AG08395 (cell line): ENCODE results near the gene ACVR1C.

Source experiments
- DNase-seq: peaks from one replicate; pipeline ENCODE4 v3.0.0; 2012; ENCODE audit warnings: mixed read lengths, low spot score

Gene ACVR1C

DNA sequence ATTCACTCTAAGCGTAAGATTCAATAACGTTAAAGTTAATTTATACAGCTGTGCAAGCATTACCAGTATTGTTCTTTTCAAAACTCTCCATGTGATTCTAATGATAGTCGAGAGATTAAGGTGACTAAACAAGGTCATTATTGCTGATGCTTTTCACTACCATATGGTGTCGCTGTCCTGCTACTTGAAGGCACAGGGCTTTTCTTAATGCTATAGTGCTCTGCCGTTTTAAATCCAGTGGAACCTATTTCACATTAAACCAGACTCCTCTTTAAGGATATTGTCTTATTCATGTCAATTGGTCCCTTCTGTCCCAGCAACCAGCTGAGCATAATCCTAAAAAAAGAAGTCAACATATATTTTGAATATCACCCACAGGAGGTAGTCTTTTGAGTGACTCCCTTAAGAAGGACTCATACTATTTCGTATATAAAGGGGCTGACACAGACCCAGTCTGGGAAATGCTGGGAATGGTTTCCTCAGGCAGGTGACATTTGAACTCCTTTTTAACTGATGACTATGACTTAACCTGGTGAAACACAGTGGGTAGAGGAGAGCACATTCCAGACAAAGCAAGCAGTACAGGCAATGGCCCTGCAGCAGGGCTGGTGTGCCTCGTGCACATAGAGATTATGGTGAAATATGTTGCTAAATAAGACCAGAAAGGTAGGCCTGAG lies 130.9 kb downstream of the ACVR1C start:
- peak; percentile 47 for DNase-seq

- DNase-seq: peak; percentile 78
These were observed 136.4 kb downstream of the ACVR1C start for GRCh38 chr2:157492189-157492773.

DNA sequence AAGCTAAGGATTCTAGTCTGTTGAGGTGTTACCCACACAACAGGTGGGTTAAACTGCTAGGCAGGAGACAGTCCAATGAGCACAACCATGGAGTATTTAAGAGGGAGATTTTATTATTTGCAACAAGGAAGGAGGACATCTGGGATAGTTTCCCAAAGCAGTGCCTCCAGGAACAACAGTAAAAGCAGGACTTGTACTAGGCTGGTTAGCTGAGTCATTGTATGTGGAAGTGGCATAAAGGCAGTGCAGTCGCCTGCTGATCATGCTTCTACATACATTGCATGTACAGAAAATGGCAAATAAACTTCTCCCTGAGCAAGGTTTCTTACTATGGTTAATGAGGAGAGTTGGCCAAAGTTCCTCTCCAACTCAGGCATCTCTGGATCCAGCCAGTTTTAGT lies 138.7 kb downstream of the ACVR1C start:
- no peak for DNase-seq

- DNase-seq: no peak
These were observed 139.8 kb downstream of the ACVR1C start for GRCh38 chr2:157488877-157489276.

DNA sequence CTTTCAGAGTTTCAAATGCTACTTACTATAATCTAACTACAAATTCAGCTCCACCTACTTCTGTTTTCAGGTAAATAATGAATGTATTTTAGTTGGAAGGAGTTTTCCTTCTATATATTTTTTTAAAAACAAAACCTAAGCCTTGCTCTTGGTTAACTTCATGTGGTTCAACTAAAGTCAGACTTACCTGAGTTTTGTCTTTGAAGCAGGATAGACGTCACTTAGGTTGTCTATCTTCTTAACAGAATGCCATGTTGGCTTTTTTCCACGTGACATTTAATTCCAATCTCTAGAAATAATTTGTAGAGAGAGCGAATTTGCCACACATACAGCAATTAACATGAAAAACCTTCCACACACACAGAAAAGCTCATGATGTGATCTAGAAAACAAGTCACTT lies 140.9 kb downstream of the ACVR1C start:
- no peak for DNase-seq

DNA sequence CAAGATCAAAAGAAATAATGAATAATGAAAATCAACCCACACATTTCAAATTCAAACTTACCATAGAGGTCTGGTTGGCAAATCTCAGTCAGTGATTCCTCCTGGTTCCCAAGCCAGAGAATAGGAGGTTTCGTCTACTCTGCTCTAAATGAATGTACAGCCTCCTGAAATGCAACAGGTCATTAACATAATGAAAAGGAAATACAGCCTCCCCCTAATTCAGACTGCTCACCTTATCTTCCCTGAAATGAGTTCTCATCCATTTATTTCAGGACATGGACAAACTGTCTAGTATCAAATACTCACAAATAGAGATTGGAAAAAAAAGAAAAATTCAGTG lies 141.4 kb downstream of the ACVR1C start:
- no peak for DNase-seq

- DNase-seq: no peak
These were observed 141.9 kb downstream of the ACVR1C start for GRCh38 chr2:157486596-157487270.

DNA sequence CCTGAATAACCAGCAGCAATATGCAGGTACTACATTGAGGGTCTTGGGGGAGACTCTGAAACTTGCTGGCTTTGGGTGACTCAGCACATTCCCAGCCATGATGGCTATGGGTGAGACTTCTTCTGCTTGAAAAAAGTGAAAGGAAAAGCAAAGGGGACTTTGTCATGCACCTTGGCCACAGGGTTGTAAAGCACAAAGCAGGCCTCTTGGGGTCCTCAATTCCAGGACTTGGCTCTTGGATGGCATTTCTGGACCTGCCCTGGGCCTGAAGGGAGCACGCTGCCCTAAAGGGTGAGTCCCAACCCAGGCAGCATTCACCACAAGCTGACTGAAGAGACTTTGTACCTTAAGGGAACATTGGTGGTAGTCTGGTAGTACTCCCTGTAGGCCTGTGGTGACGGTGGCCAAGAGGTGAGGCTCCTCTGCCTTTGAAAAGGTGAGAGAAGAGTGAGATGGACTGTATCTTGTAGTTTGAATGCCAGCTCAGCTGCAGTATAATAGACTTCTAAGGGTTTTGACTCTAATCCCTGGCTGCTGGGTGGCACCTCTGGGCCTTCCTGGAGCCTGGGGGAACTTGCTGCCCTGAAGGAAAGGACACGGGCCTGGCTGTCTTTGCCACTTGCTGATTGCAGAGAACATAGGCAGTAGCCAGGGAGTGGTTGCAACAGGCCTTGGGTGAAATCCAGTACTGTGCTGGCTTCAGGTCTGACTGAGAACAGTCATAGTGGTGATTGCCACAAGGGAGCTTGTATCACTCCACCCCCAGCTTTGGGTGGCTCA lies 148.3 kb downstream of the ACVR1C start:
- peak; percentile 50 for DNase-seq

DNA sequence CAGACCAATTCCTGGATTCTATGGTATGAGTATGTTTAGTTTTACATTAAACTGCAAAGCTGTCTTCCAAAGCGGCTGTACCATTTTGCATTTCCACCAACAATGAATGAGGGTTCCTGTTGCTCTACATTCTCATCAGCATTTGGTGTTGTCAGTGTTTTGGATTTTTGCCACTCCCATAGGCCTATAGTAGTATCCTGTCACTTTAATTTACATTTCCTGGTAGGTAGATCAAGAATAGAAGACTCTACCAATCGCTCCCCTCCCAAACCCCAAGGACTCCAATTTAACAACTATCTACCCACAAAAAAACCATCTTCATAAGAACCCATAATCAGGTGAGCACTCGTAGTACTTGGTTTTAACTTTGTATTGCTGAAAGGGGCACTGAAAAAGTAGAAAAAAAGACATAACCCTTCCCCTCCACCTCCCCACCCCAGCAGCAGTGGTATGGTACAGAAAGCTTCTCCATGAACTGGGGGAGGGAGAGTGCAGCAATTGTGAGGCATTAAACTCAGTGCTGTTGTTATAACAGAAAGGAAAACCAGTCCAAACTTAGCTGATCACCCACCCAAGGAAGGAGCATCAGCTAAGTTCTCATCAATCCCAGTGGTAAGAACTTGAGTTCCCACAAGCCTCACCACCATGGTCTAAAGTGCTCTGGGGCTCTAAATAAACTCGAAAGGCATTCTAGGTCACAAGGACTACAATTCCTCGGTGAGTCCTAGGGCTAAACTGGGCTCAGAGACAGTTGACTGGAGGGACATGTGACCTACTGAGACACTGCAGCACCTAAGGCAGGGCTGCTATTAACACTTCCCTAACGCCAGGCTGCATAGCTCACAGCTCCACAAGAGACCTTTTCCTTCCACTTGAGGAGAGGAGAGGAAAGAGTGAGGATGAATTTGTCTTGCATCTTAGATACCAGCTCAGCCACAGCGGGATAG lies 149.3 kb downstream of the ACVR1C start:
- no peak for DNase-seq

DNA sequence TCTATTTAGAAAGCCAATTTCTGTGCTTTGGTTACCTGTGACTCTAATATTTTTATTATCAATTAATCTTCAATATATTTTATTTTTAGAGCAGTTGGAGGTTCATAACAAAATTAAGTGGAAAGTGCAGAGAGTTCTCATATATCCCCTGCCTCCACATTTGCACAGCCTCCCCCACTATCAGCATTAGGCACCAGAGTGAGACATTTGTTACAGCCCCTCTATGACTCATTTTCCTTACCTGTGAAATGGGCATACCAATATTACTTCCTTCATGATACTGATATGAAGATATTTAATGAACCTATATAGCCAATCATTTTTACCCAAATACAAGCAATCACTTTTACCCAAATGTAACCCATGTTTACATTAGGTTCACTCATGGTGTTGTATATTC lies 150.7 kb downstream of the ACVR1C start:
- DNase-seq: no peak

- no peak for DNase-seq
These were observed 151.5 kb downstream of the ACVR1C start for GRCh38 chr2:157476953-157477709.
